IMR-90 (cell line): ENCODE data around the gene CDH13. TPM values are rescaled to one million over a fixed set of nuclear protein-coding genes. Genes with fewer than 3 reads are reported as not detected.

ENCODE experiments used
- ATAC-seq: fragments of 200-7000 bp; cut with Tn5 transposase; 2 replicates; pipeline ENCODE4 v1.9.1; 2020; ENCODE audit warnings: low read depth, mild to moderate bottlenecking, moderate library complexity
- BruUV-seq: library from RNA; stranded (reverse); fragments of 400-500 nt; replicated peaks from 2 replicates; lab custom pipeline; 2021; lab: Mats Ljungman, UMichigan
- CTCF ChIA-PET: fragments of 300-600 bp; formaldehyde crosslinking; extraction: SDS; loops from one replicate; lab custom pipeline; 2021; ENCODE audit warnings: antibody characterized with exemption; lab: Yijun Ruan, JAX
- POLR2A ChIA-PET: fragments of 300-600 bp; sonication (Branson Sonifier 250); formaldehyde crosslinking; loops from one replicate; lab custom pipeline; 2022; ENCODE audit warnings: antibody characterized with exemption; ENCODE audit not compliant: unreplicated experiment; lab: Charles Lee
- DNase-seq: peaks from one replicate; pipeline ENCODE4 v3.0.0; 2013
- H2AFZ ChIP-seq: replicated peaks from 2 replicates; pipeline ENCODE3; 2013; ENCODE audit warnings: low read length, mild to moderate bottlenecking; ENCODE audit not compliant: poor library complexity
- H2AK5ac ChIP-seq: 2 replicates; pipeline ENCODE4 v1.6.1; 2013; ENCODE audit warnings: low read depth, low read length, inconsistent platforms
- H2AK9ac ChIP-seq: replicated peaks from 2 replicates; pipeline ENCODE3; 2013; ENCODE audit warnings: mild to moderate bottlenecking, low read depth, low read length, moderate library complexity; ENCODE audit not compliant: poor library complexity
- H2BK120ac ChIP-seq: 2 replicates; pipeline ENCODE4 v1.6.1; 2013; ENCODE audit warnings: low read depth, low read length, inconsistent platforms
- H2BK15ac ChIP-seq: 3 replicates; pipeline ENCODE4 v1.6.1; 2013; ENCODE audit warnings: low read depth, low read length, inconsistent platforms
- H2BK20ac ChIP-seq: 2 replicates; pipeline ENCODE4 v1.6.1; 2013; ENCODE audit warnings: low read depth, mild to moderate bottlenecking, inconsistent platforms, low read length, moderate library complexity
- H2BK5ac ChIP-seq: 2 replicates; pipeline ENCODE4 v1.6.1; 2013; ENCODE audit warnings: mild to moderate bottlenecking, low read depth, low read length, inconsistent platforms; ENCODE audit not compliant: poor library complexity, severe bottlenecking
- H3K14ac ChIP-seq: replicated peaks from 2 replicates; pipeline ENCODE4 v1.6.1; 2013; ENCODE audit warnings: low read depth, low read length, inconsistent platforms
- H3K18ac ChIP-seq: 2 replicates; pipeline ENCODE4 v1.6.1; 2013; ENCODE audit warnings: low read depth, low read length, control low read depth
- H3K23ac ChIP-seq: 2 replicates; pipeline ENCODE4 v1.6.1; 2013; ENCODE audit warnings: low read depth, low read length, inconsistent platforms
- H3K27ac ChIP-seq: 2 replicates; pipeline ENCODE4 v1.5.1; 2013; ENCODE audit warnings: mild to moderate bottlenecking, control low read depth, low read length; ENCODE audit not compliant: insufficient read depth
- H3K27me3 ChIP-seq: 2 replicates; pipeline ENCODE4 v1.6.1; 2013; ENCODE audit warnings: low read length; ENCODE audit not compliant: control insufficient read depth, insufficient read depth
- H3K36me3 ChIP-seq: 2 replicates; pipeline ENCODE4 v1.6.1; 2013; ENCODE audit warnings: low read length, mixed read lengths; ENCODE audit not compliant: control insufficient read depth, insufficient read depth
- H3K4ac ChIP-seq: 2 replicates; pipeline ENCODE4 v1.6.1; 2013; ENCODE audit warnings: low read depth, low read length, inconsistent platforms
- H3K4me1 ChIP-seq: 2 replicates; pipeline ENCODE4 v1.6.1; 2013; ENCODE audit warnings: low read length, mixed read lengths; ENCODE audit not compliant: control insufficient read depth, insufficient read depth
- H3K4me2 ChIP-seq: 2 replicates; pipeline ENCODE4 v1.6.1; 2013; ENCODE audit warnings: low read depth, mild to moderate bottlenecking, control low read depth, low read length, moderate library complexity
- H3K4me3 ChIP-seq: 2 replicates; pipeline ENCODE4 v1.5.1; 2013; ENCODE audit warnings: low read depth, mild to moderate bottlenecking, control low read depth, low read length, moderate library complexity; ENCODE audit not compliant: insufficient read depth
- H3K56ac ChIP-seq: 2 replicates; pipeline ENCODE4 v1.6.1; 2013; ENCODE audit warnings: low read length, inconsistent platforms; ENCODE audit not compliant: insufficient read depth; ENCODE audit errors: extremely low read depth
- H3K79me1 ChIP-seq, 2 experiments: 2 replicates each; pipeline ENCODE4 v1.6.1; 2013; ENCODE audit warnings: low read length in 2 of 2, inconsistent platforms in 1 of 2, low read depth in 1 of 2
- H3K9ac ChIP-seq: 2 replicates; pipeline ENCODE4 v1.6.1; 2013; ENCODE audit warnings: low read depth, low read length, control low read depth
- H3K9me1 ChIP-seq: 2 replicates; pipeline ENCODE4 v1.6.1; 2013; ENCODE audit warnings: low read length, inconsistent platforms; ENCODE audit not compliant: insufficient read depth
- H3K9me3 ChIP-seq: 2 replicates; pipeline ENCODE4 v1.6.1; 2013; ENCODE audit warnings: low read length; ENCODE audit not compliant: control insufficient read depth, insufficient read depth
- H4K20me1 ChIP-seq: 2 replicates; pipeline ENCODE4 v1.6.1; 2013; ENCODE audit warnings: low read length, inconsistent platforms; ENCODE audit not compliant: insufficient read depth
- H4K5ac ChIP-seq: 2 replicates; pipeline ENCODE4 v1.6.1; 2013; ENCODE audit warnings: mild to moderate bottlenecking, low read depth, low read length, control low read depth
- H4K8ac ChIP-seq, 2 experiments: 2 replicates each; pipeline ENCODE4 v1.6.1; 2013; ENCODE audit warnings: low read depth in 2 of 2, low read length in 2 of 2, control low read depth in 1 of 2, inconsistent platforms in 1 of 2
- H4K91ac ChIP-seq: 2 replicates; pipeline ENCODE4 v1.6.1; 2013; ENCODE audit warnings: low read depth, low read length, inconsistent platforms; ENCODE audit not compliant: insufficient read depth
- BHLHE40 ChIP-seq: fragments of 150-350 bp; IDR thresholded peaks from 2 replicates; pipeline ENCODE4 v1.6.1; 2016; ENCODE audit warnings: mild to moderate bottlenecking, low read depth, low read length
- CEBPB ChIP-seq: IDR thresholded peaks from 2 replicates; pipeline ENCODE4 v1.6.1; 2012; ENCODE audit warnings: low read depth, low read length, improper control_type of control experiment
- CHD1 ChIP-seq: IDR thresholded peaks from 2 replicates; pipeline ENCODE4 v1.6.1; 2012; ENCODE audit warnings: low read depth, low read length, improper control_type of control experiment
- ELK1 ChIP-seq: fragments of 150-350 bp; IDR thresholded peaks from 2 replicates; pipeline ENCODE4 v1.6.1; 2016; ENCODE audit warnings: low read depth, mild to moderate bottlenecking, low read length, moderate library complexity, borderline replicate concordance
- FOS ChIP-seq: fragments of 150-350 bp; IDR thresholded peaks from 2 replicates; pipeline ENCODE4 v1.6.1; 2016; ENCODE audit warnings: low read depth, low read length
- MAFK ChIP-seq: IDR thresholded peaks from 2 replicates; pipeline ENCODE4 v1.6.1; 2012; ENCODE audit warnings: low read depth, low read length, improper control_type of control experiment
- MAZ ChIP-seq: IDR thresholded peaks from 2 replicates; pipeline ENCODE4 v1.6.1; 2012; ENCODE audit warnings: low read depth, mild to moderate bottlenecking, low read length, improper control_type of control experiment, moderate library complexity, borderline replicate concordance
- MXI1 ChIP-seq: IDR thresholded peaks from 2 replicates; pipeline ENCODE4 v1.6.1; 2012; ENCODE audit warnings: low read depth, mild to moderate bottlenecking, low read length, moderate library complexity, borderline replicate concordance
- NFE2L2 ChIP-seq: fragments of 150-350 bp; IDR thresholded peaks from 2 replicates; pipeline ENCODE4 v1.6.1; 2016; ENCODE audit warnings: low read depth, mild to moderate bottlenecking, low read length
- POLR2A ChIP-seq: IDR thresholded peaks from 2 replicates; pipeline ENCODE4 v1.6.1; 2012; ENCODE audit warnings: mild to moderate bottlenecking, low read depth, low read length
- RAD21 ChIP-seq: IDR thresholded peaks from 2 replicates; pipeline ENCODE4 v1.6.1; 2012; ENCODE audit warnings: low read length, improper control_type of control experiment
- RCOR1 ChIP-seq: IDR thresholded peaks from 2 replicates; pipeline ENCODE4 v1.6.1; 2012; ENCODE audit warnings: mild to moderate bottlenecking, low read length, improper control_type of control experiment; ENCODE audit not compliant: insufficient replicate concordance
- RFX5 ChIP-seq: IDR thresholded peaks from 2 replicates; pipeline ENCODE4 v1.8.0; 2012; ENCODE audit warnings: low read depth, mild to moderate bottlenecking, low read length, moderate library complexity
- SMC3 ChIP-seq: fragments of 150-350 bp; IDR thresholded peaks from 2 replicates; pipeline ENCODE4 v1.6.1; 2016; ENCODE audit warnings: low read depth, mild to moderate bottlenecking, antibody characterized with exemption, low read length, moderate library complexity
- USF2 ChIP-seq: fragments of 150-350 bp; IDR thresholded peaks from 2 replicates; pipeline ENCODE4 v1.6.1; 2017; ENCODE audit warnings: mild to moderate bottlenecking, antibody characterized with exemption, low read length, low read depth
- WGBS, 2 experiments: methylation state at CpG; one replicate each; pipeline versions ENCODE4 v1.1.5 to v1.1.7; 2013; ENCODE audit warnings: missing lambda C conversion rate in 2 of 2; ENCODE audit not compliant: insufficient read length in 1 of 2; ENCODE audit errors: extremely low coverage in 2 of 2; 5-methylcytosine and 5-hydroxymethylcytosine counted together
- dilution Hi-C: fragments of 300-500 bp; cut with HindIII; formaldehyde crosslinking; loops from one replicate; pipeline ENCODE4 v1.14.3; 2018; ENCODE audit warnings: low sequenced_read_pairs; ENCODE audit not compliant: unreplicated experiment
- in situ Hi-C: fragments of 300-500 bp; cut with MboI; formaldehyde crosslinking; loops from 3 replicates; pipeline ENCODE4 v1.14.3; 2019; ENCODE audit warnings: low sequenced_read_pairs, inconsistent platforms, mixed read lengths
- intact Hi-C: fragments of 100-400 bp; cut with micrococcal nuclease; formaldehyde crosslinking; loops from 2 replicates; pipeline ENCODE4 v1.10.0; 2022
- polyA plus RNA-seq, 3 experiments: library from polyadenylated mRNA; depleted of rRNA; stranded (reverse); fragments of >200 nt; gene quantifications; 2 replicates each; pipeline ENCODE4 v1.2.3, GENCODE V29; 2012; ENCODE audit warnings: low replicate concordance in 1 of 3
- total RNA-seq: library from RNA; depleted of rRNA; stranded (reverse); fragments of >200 nt; gene quantifications from 2 replicates; pipeline ENCODE4 v1.2.3, GENCODE V29; 2012
- TF ChIP-seq, protein P1 (sequence below): conservative IDR thresholded peaks from 2 replicates; pipeline ENCODE4 v1.5.1; 2012; ENCODE audit warnings: mild to moderate bottlenecking, low read depth, low read length, improper control_type of control experiment

Gene CDH13
- total and polyA plus RNA-seq, 2 of the 4 experiments (the other 2 are of a cell fraction): 61.6 to 74.7 TPM

- intact Hi-C loops (loop anchor here (2.0 to 10.0 kb wide), 3 partner anchors 221 to 1093 kb away; partner anchors contain the start of gene CDH13), in situ Hi-C loops (no loop called here), dilution Hi-C loops (no loop called here)
- Histone ChIP-seq H3K9ac (no peak overlapping the region), H2BK5ac (no peak overlapping the region), H3K23ac (no peak overlapping the region), H2BK15ac (no peak overlapping the region), H3K18ac (no peak overlapping the region), H3K4me3 (no peak overlapping the region), H3K36me3 (no peaks in the 10 kb centered on the region), H3K14ac (no peak overlapping the region), H4K8ac (no peak overlapping the region), H3K9me1 (no peaks in the 10 kb centered on the region), H3K27ac (no peak overlapping the region), H3K4me1 (no peaks in the 10 kb centered on the region), H2BK120ac (no peak overlapping the region), H2AFZ (no peak overlapping the region), H3K4me2 (no peak overlapping the region), H3K27me3 (no peaks in the 10 kb centered on the region), H3K4ac (no peak overlapping the region), H2AK5ac (no peak overlapping the region), H4K91ac (no peak overlapping the region), H3K9me3 (no peaks in the 10 kb centered on the region), H4K5ac (no peak overlapping the region), H2AK9ac (no peak overlapping the region), H2BK20ac (no peak overlapping the region), H3K56ac (no peak overlapping the region), H4K20me1 (no peaks in the 10 kb centered on the region), H3K79me1 (no peaks in the 10 kb centered on the region)
- DNase-seq: peak; percentile 65
- 0% methylated on average over 1 of the region's 4 CpGs; no CpG with 5 or more reads in 1 of the 2 experiments for WGBS, 2 experiments
- TF ChIP-seq BHLHE40: no peak
- TF ChIP-seq SMC3: peak; percentile 51; the same call in 1 of the 2 replicates
- no peak for TF ChIP-seq MAZ
- TF ChIP-seq MAFK: no peak
- no peak for TF ChIP-seq MXI1
- TF ChIP-seq RFX5: no peak
- TF ChIP-seq ELK1: no peak
- no peak for TF ChIP-seq FOS
- no peak for TF ChIP-seq USF2
- no peak for TF ChIP-seq NFE2L2
- TF ChIP-seq RAD21: peak; percentile 67
- no peak for TF ChIP-seq CHD1
- TF ChIP-seq POLR2A: no peak
- TF ChIP-seq RCOR1: no peak
- TF ChIP-seq, protein P1, sequence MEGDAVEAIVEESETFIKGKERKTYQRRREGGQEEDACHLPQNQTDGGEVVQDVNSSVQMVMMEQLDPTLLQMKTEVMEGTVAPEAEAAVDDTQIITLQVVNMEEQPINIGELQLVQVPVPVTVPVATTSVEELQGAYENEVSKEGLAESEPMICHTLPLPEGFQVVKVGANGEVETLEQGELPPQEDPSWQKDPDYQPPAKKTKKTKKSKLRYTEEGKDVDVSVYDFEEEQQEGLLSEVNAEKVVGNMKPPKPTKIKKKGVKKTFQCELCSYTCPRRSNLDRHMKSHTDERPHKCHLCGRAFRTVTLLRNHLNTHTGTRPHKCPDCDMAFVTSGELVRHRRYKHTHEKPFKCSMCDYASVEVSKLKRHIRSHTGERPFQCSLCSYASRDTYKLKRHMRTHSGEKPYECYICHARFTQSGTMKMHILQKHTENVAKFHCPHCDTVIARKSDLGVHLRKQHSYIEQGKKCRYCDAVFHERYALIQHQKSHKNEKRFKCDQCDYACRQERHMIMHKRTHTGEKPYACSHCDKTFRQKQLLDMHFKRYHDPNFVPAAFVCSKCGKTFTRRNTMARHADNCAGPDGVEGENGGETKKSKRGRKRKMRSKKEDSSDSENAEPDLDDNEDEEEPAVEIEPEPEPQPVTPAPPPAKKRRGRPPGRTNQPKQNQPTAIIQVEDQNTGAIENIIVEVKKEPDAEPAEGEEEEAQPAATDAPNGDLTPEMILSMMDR: peak; percentile 62
- no peak for TF ChIP-seq CEBPB
- CTCF ChIA-PET: interaction anchor here (0.6 to 1.8 kb wide), 8 partner anchors 9 to 913 kb away, joined by 3 to 5 read pairs (median 4); no protein-coding TSS in a partner anchor
- no TSS peak for BruUV-seq
- POLR2A ChIA-PET: no interaction called here
- peak; percentile 81 for ATAC-seq
These were observed 729.5 kb downstream of the CDH13 start for GRCh38 chr16:83356266-83356665.
